ENCODE measurements around the gene CACNA1I. TPM values are rescaled to one million over a fixed set of nuclear protein-coding genes. Genes with fewer than 3 reads are reported as not detected.

Gene CACNA1I
- total and polyA plus RNA-seq, 2 of the 8 experiments (the other 6 are each of a cell fraction or from before 2014, with no cell fraction given): 0.77 to 1.2 TPM

- Histone ChIP-seq H3K79me1 (ENCODE audit: low read depth, low read length) (no peaks in the 10 kb centered on the region), H3K9ac (replicated peaks in 1 of 4; ENCODE audit: extremely low read depth in 1 of 4, low read depth in 3 of 4, low read length in 3 of 4) (no peak overlapping the region), H2AK5ac (ENCODE audit: low read depth, low read length) (no peak overlapping the region), H3K27me3 (replicated peaks in 1 of 4; ENCODE audit: control insufficient read depth in 3 of 4, extremely low read depth in 1 of 4, insufficient read depth in 3 of 4, low read length in 3 of 4) (peaks cover 0 to 3% (median 0%) of the 10 kb centered on the region in 4 experiments; a peak in 2 of 7 replicates), H4K8ac (ENCODE audit: extremely low read depth, insufficient read depth, low read length) (no peak overlapping the region), H2AFZ (ENCODE audit: low read length) (no peak overlapping the region), H4K20me1 (replicated peaks in 1 of 2; ENCODE audit: control insufficient read depth in 1 of 2, insufficient read depth in 2 of 2, low read length in 2 of 2) (peaks cover 0 to 12% of the 10 kb centered on the region in 2 experiments), H3K23ac (ENCODE audit: insufficient read length) (no peak overlapping the region), H2BK120ac (replicated peaks; ENCODE audit: low read depth, low read length) (no peak overlapping the region), H3K14ac (ENCODE audit: insufficient read length) (no peak overlapping the region), H3K27ac (ENCODE audit: low read depth, low read length) (no peak overlapping the region), H3K18ac (ENCODE audit: extremely low read depth, low read length) (no peak overlapping the region; the same call in 1 of the 2 replicates), H2BK20ac (ENCODE audit: low read length) (no peak overlapping the region), H3K9me3 (ENCODE audit: insufficient read depth in 2 of 2, low read depth in 1 of 2, low read length in 1 of 2) (no peaks in the 10 kb centered on the region), H4K91ac (replicated peaks; ENCODE audit: insufficient read length, low read length) (no peak overlapping the region), H2BK12ac (ENCODE audit: low read depth, low read length) (no peak overlapping the region), H2BK5ac (ENCODE audit: low read depth, low read length) (no peak overlapping the region), H4K5ac (ENCODE audit: insufficient read length, low read depth, low read length) (no peak overlapping the region), H3K36me3 (ENCODE audit: control insufficient read depth in 2 of 4, insufficient read depth in 4 of 4, low read length in 3 of 4) (no peaks in the 10 kb centered on the region), H2BK15ac (ENCODE audit: low read length) (no peak overlapping the region), H3K79me2 (ENCODE audit: control insufficient read depth in 1 of 2, insufficient read depth in 2 of 2, low read length in 2 of 2) (no peaks in the 10 kb centered on the region), H3K4me1 (replicated peaks in 1 of 4; ENCODE audit: control insufficient read depth in 3 of 4, insufficient read depth in 4 of 4, low read length in 3 of 4) (peaks cover 3 to 22% (median 12%) of the 10 kb centered on the region in 4 experiments), H3K4me3 (ENCODE audit: extremely low read depth in 1 of 4, insufficient read depth in 2 of 4, low read depth in 3 of 4, low read length in 4 of 4) (no peak overlapping the region), H3K4ac (replicated peaks; ENCODE audit: insufficient read length, low read depth, low read length) (no peak overlapping the region), H3K23me2 (ENCODE audit: low read depth, low read length) (peaks cover 2% of the 10 kb centered on the region; the same call in 1 of the 2 replicates), H3K56ac (replicated peaks; ENCODE audit: insufficient read length, low read depth, low read length) (no peak overlapping the region), H3K4me2 (ENCODE audit: insufficient read depth in 1 of 2, low read depth in 2 of 2, low read length in 2 of 2) (no peak overlapping the region)
- CTCF ChIA-PET (ENCODE audit: partially characterized antibody): interaction anchor here (0.9 to 1.4 kb wide), 4 partner anchors 17 to 180 kb away, joined by 3 read pairs; no protein-coding TSS in a partner anchor
- POLR2A ChIA-PET (ENCODE audit: partially characterized antibody): no interaction called here
- FAIRE-seq (no peak), DNase-seq (ENCODE audit: low read depth in 1 of 2, low spot score in 2 of 2) (no peak)
- WGBS, 2 experiments (ENCODE audit: extremely low coverage in 1 of 2, insufficient coverage in 1 of 2, insufficient read length in 1 of 2, insufficient replicate concordance in 2 of 2, low coverage in 1 of 2, low lambda C conversion rate in 2 of 2, missing lambda C conversion rate in 1 of 2): 81% methylated on average over 10 of the region's 12 CpGs; no CpG with 5 or more reads in 1 of the 2 experiments
- TF ChIP-seq GTF2F1 (IDR thresholded peaks at IDR 0.05; ENCODE audit: borderline replicate concordance, low read depth, low read length) (no peak), JUND (IDR thresholded peaks at IDR 0.05; ENCODE audit: low read length) (no peak), BCL11A (IDR thresholded peaks at IDR 0.05; ENCODE audit: low read depth in 2 of 2, low read length in 2 of 2) (no peak), HDAC6 (IDR thresholded peaks at IDR 0.05; ENCODE audit: low read depth, low read length) (no peak), TAF1 (IDR thresholded peaks at IDR 0.05; ENCODE audit: low read depth, low read length) (no peak), POLR2A (IDR thresholded peaks at IDR 0.05; ENCODE audit: control extremely low read depth in 1 of 2, low read depth in 2 of 2, low read length in 2 of 2) (no peak), YY1 (IDR thresholded peaks at IDR 0.05; ENCODE audit: low read depth, low read length) (no peak), PHF8 (conservative IDR thresholded peaks at IDR 0.05; ENCODE audit: low read depth, low read length) (no peak), USF2 (IDR thresholded peaks at IDR 0.05; ENCODE audit: low read length) (no peak), BACH1 (IDR thresholded peaks at IDR 0.05; ENCODE audit: low read length) (no peak), CBX5 (IDR thresholded peaks at IDR 0.05; ENCODE audit: low read depth, low read length) (no peak), RFX5 (IDR thresholded peaks at IDR 0.05; ENCODE audit: borderline replicate concordance, low read depth, low read length) (no peak), KDM5A (IDR thresholded peaks at IDR 0.05; ENCODE audit: low read length) (no peak)
Observed at GRCh38 chr22:39627865-39628562, 57.5 kb downstream of the CACNA1I start.
